ENCODE data around the gene ACOT2. TPM values are rescaled to one million over a fixed set of nuclear protein-coding genes. Genes with fewer than 3 reads are reported as not detected.

ACOT2 gene
- total and polyA plus RNA-seq, 4 experiments from 2014 or later: 9.4 to 36.4 (median 17.4) TPM

GRCh38 chr14:73594491-73594890 is 25.5 kb downstream of the ACOT2 start:
- POLR2A ChIA-PET (ENCODE audit: partially characterized antibody): no interaction called here
- H3K27me3 Mint-ChIP-seq: no peaks in the 10 kb centered on the region
- Histone ChIP-seq H3K4me1 (ENCODE audit: insufficient read depth, low read length) (peaks cover 10% of the 10 kb centered on the region), H3K9me3 (ENCODE audit: control insufficient read depth in 1 of 2, low read length in 2 of 2) (no peaks in the 10 kb centered on the region), H3K27me3 (ENCODE audit: insufficient read depth, low read length) (no peaks in the 10 kb centered on the region), H3K4me3 (ENCODE audit: low read length in 2 of 2) (no peak overlapping the region), H3K36me3 (ENCODE audit: insufficient read depth, low read length) (no peaks in the 10 kb centered on the region), H3K27ac (ENCODE audit: low read depth, low read length) (no peak overlapping the region)
- intact Hi-C loops (cut with micrococcal nuclease): loop anchor here (5.0 kb wide), 1 partner anchor 38 kb away; no protein-coding TSS in a partner anchor
- no peak overlapping the region for H3K4me3 Mint-ChIP-seq
- no peaks in the 10 kb centered on the region for H3K9me3 Mint-ChIP-seq
- peak overlapping the region in 1 of 7 donors; percentile 60 for H3K27ac Mint-ChIP-seq
- DNase-seq: no peak
- peaks cover 7 to 12% of the 10 kb centered on the region in 2 donors for H3K36me3 Mint-ChIP-seq
- CTCF ChIA-PET (ENCODE audit: partially characterized antibody): no interaction called here
- peaks cover 5 to 10% (median 7%) of the 10 kb centered on the region in 4 donors for H3K4me1 Mint-ChIP-seq

- H3K4me1 Mint-ChIP-seq: peaks cover 0 to 4% (median 0%) of the 10 kb centered on the region in 4 donors
- peaks cover 0 to 1% of the 10 kb centered on the region in 2 donors for H3K27me3 Mint-ChIP-seq
- ChIA-PET POLR2A (ENCODE audit: partially characterized antibody) (interaction anchor here (2.4 kb wide), 1 partner anchor 13 kb away, joined by 7 read pairs; the partner anchor contains the start of gene ACOT6), CTCF (ENCODE audit: partially characterized antibody) (no interaction called here)
- intact Hi-C loops (cut with micrococcal nuclease): no loop called here
- no peaks in the 10 kb centered on the region for H3K9me3 Mint-ChIP-seq
- Histone ChIP-seq H3K27ac (ENCODE audit: low read depth, low read length) (no peak overlapping the region), H3K36me3 (ENCODE audit: insufficient read depth, low read length) (no peaks in the 10 kb centered on the region), H3K9me3 (ENCODE audit: control insufficient read depth in 1 of 2, low read length in 2 of 2) (no peaks in the 10 kb centered on the region), H3K27me3 (ENCODE audit: insufficient read depth, low read length) (no peaks in the 10 kb centered on the region), H3K4me3 (ENCODE audit: low read length in 2 of 2) (no peak overlapping the region), H3K4me1 (ENCODE audit: insufficient read depth, low read length) (no peaks in the 10 kb centered on the region)
- peaks cover 7 to 12% of the 10 kb centered on the region in 2 donors for H3K36me3 Mint-ChIP-seq
- no peak for DNase-seq
- H3K4me3 Mint-ChIP-seq: no peak overlapping the region
- no peak overlapping the region for H3K27ac Mint-ChIP-seq
Measured at GRCh38 chr14:73599499-73599898, 30.5 kb downstream of the ACOT2 start.

GRCh38 chr14:73602994-73603393 is 34.0 kb downstream of the ACOT2 start:
- Histone ChIP-seq H3K27me3 (ENCODE audit: insufficient read depth, low read length) (no peaks in the 10 kb centered on the region), H3K4me1 (ENCODE audit: insufficient read depth, low read length) (no peaks in the 10 kb centered on the region), H3K9me3 (ENCODE audit: control insufficient read depth in 1 of 2, low read length in 2 of 2) (no peaks in the 10 kb centered on the region), H3K27ac (ENCODE audit: low read depth, low read length) (no peak overlapping the region), H3K4me3 (ENCODE audit: low read length in 2 of 2) (no peak overlapping the region), H3K36me3 (ENCODE audit: insufficient read depth, low read length) (no peaks in the 10 kb centered on the region)
- CTCF ChIA-PET (ENCODE audit: partially characterized antibody): no interaction called here
- H3K9me3 Mint-ChIP-seq: no peaks in the 10 kb centered on the region
- peaks cover 0 to 3% of the 10 kb centered on the region in 2 donors for H3K27me3 Mint-ChIP-seq
- POLR2A ChIA-PET (ENCODE audit: partially characterized antibody): no interaction called here
- intact Hi-C loops (cut with micrococcal nuclease): no loop called here
- peaks cover 0 to 4% (median 0%) of the 10 kb centered on the region in 4 donors for H3K4me1 Mint-ChIP-seq
- H3K36me3 Mint-ChIP-seq: no peaks in the 10 kb centered on the region
- no peak overlapping the region for H3K27ac Mint-ChIP-seq
- no peak overlapping the region for H3K4me3 Mint-ChIP-seq
- no peak for DNase-seq

GRCh38 chr14:73606271-73606670 is 37.3 kb downstream of the ACOT2 start:
- Mint-ChIP-seq H3K36me3 (no peaks in the 10 kb centered on the region), H3K9me3 (no peaks in the 10 kb centered on the region), H3K27me3 (peaks cover 0 to 3% of the 10 kb centered on the region in 2 donors), H3K4me1 (peaks cover 0 to 4% (median 0%) of the 10 kb centered on the region in 4 donors), H3K27ac (no peak overlapping the region), H3K4me3 (no peak overlapping the region)
- no peaks in the 10 kb centered on the region for H3K27me3 ChIP-seq (ENCODE audit: insufficient read depth, low read length)
- intact Hi-C loops (cut with micrococcal nuclease): no loop called here
- H3K4me1 ChIP-seq (ENCODE audit: insufficient read depth, low read length): no peaks in the 10 kb centered on the region
- POLR2A ChIA-PET (ENCODE audit: partially characterized antibody): no interaction called here
- no peak for DNase-seq
- H3K36me3 ChIP-seq (ENCODE audit: insufficient read depth, low read length): no peaks in the 10 kb centered on the region
- CTCF ChIA-PET (ENCODE audit: partially characterized antibody): no interaction called here
- H3K9me3 ChIP-seq (ENCODE audit: control insufficient read depth in 1 of 2, low read length in 2 of 2): no peaks in the 10 kb centered on the region
- H3K27ac ChIP-seq (ENCODE audit: low read depth, low read length): no peak overlapping the region
- no peak overlapping the region for H3K4me3 ChIP-seq (ENCODE audit: low read length in 2 of 2)

- POLR2A ChIA-PET (ENCODE audit: partially characterized antibody): no interaction called here
- Histone ChIP-seq H3K36me3 (ENCODE audit: insufficient read depth, low read length) (no peaks in the 10 kb centered on the region), H3K4me3 (ENCODE audit: low read length in 2 of 2) (no peak overlapping the region), H3K27ac (ENCODE audit: low read depth, low read length) (no peak overlapping the region), H3K4me1 (ENCODE audit: insufficient read depth, low read length) (no peaks in the 10 kb centered on the region), H3K27me3 (ENCODE audit: insufficient read depth, low read length) (no peaks in the 10 kb centered on the region), H3K9me3 (ENCODE audit: control insufficient read depth in 1 of 2, low read length in 2 of 2) (no peaks in the 10 kb centered on the region)
- H3K4me3 Mint-ChIP-seq: no peak overlapping the region
- H3K27ac Mint-ChIP-seq: no peak overlapping the region
- peaks cover 0 to 3% of the 10 kb centered on the region in 2 donors for H3K27me3 Mint-ChIP-seq
- CTCF ChIA-PET (ENCODE audit: partially characterized antibody): no interaction called here
- H3K4me1 Mint-ChIP-seq: peaks cover 0 to 3% (median 1%) of the 10 kb centered on the region in 4 donors
- intact Hi-C loops (cut with micrococcal nuclease): no loop called here
- no peaks in the 10 kb centered on the region for H3K9me3 Mint-ChIP-seq
- no peaks in the 10 kb centered on the region for H3K36me3 Mint-ChIP-seq
- no peak for DNase-seq
Measured at GRCh38 chr14:73607241-73607640, 38.2 kb downstream of the ACOT2 start.

- no peak overlapping the region for H3K4me3 ChIP-seq (ENCODE audit: low read length in 2 of 2)
- Mint-ChIP-seq H3K4me1 (peaks cover 0 to 6% (median 3%) of the 10 kb centered on the region in 4 donors), H3K36me3 (no peaks in the 10 kb centered on the region), H3K27me3 (no peaks in the 10 kb centered on the region), H3K4me3 (no peak overlapping the region), H3K9me3 (no peaks in the 10 kb centered on the region), H3K27ac (peak overlapping the region in 1 of 7 donors; percentile 4)
- POLR2A ChIA-PET (ENCODE audit: partially characterized antibody): interaction anchor here (0.6 to 4.7 kb wide), 3 partner anchors 42 to 120 kb away, joined by 3 to 71 read pairs (median 34); partner anchors contain the start of genes ACOT2 and RIOX1
- H3K27ac ChIP-seq (ENCODE audit: low read depth, low read length): no peak overlapping the region
- H3K4me1 ChIP-seq (ENCODE audit: insufficient read depth, low read length): peaks cover 3% of the 10 kb centered on the region
- no peaks in the 10 kb centered on the region for H3K27me3 ChIP-seq (ENCODE audit: insufficient read depth, low read length)
- no peaks in the 10 kb centered on the region for H3K36me3 ChIP-seq (ENCODE audit: insufficient read depth, low read length)
- DNase-seq: no peak
- intact Hi-C loops (cut with micrococcal nuclease): no loop called here
- no peaks in the 10 kb centered on the region for H3K9me3 ChIP-seq (ENCODE audit: control insufficient read depth in 1 of 2, low read length in 2 of 2)
- CTCF ChIA-PET (ENCODE audit: partially characterized antibody): interaction anchor here (0.7 kb wide), 1 partner anchor 177 kb away, joined by 4 read pairs; no protein-coding TSS in a partner anchor
Measured at GRCh38 chr14:73610687-73611086, 41.7 kb downstream of the ACOT2 start.

GRCh38 chr14:73612339-73613045 is 43.5 kb downstream of the ACOT2 start, which contains the start of gene ACOT6:
TSS of gene ACOT6 (plus strand) at chr14:73612517. CDS start at chr14:73612572, 55 bp downstream.
- peak; percentile 63 to 83 (median 78) for DNase-seq
- no peaks in the 10 kb centered on the region for H3K36me3 Mint-ChIP-seq
- no peaks in the 10 kb centered on the region for H3K27me3 ChIP-seq (ENCODE audit: insufficient read depth, low read length)
- no peaks in the 10 kb centered on the region for H3K27me3 Mint-ChIP-seq
- H3K4me1 Mint-ChIP-seq: peaks cover 0 to 6% (median 3%) of the 10 kb centered on the region in 4 donors
- POLR2A ChIA-PET (ENCODE audit: partially characterized antibody): interaction anchor here (0.9 to 4.7 kb wide), 23 partner anchors 8 to 554 kb away, joined by 3 to 93 read pairs (median 6); partner anchors contain the start of genes ACOT2, ACOT4, DNAL1 and NUMB
- H3K9me3 ChIP-seq (ENCODE audit: control insufficient read depth in 1 of 2, low read length in 2 of 2): no peaks in the 10 kb centered on the region
- peak within 1 kb of the TSS; percentile 52 to 82 for H3K4me3 ChIP-seq (ENCODE audit: low read length in 2 of 2)
- peak within 1 kb of the TSS; percentile 85 to 90 (median 87) for H3K4me3 Mint-ChIP-seq
- peaks cover 3% of the 10 kb centered on the region for H3K4me1 ChIP-seq (ENCODE audit: insufficient read depth, low read length)
- H3K9me3 Mint-ChIP-seq: no peaks in the 10 kb centered on the region
- no peaks in the 10 kb centered on the region for H3K36me3 ChIP-seq (ENCODE audit: insufficient read depth, low read length)
- CTCF ChIA-PET (ENCODE audit: partially characterized antibody): interaction anchor here (0.8 to 3.1 kb wide), 8 partner anchors 17 to 112 kb away, joined by 3 to 33 read pairs (median 6); partner anchors contain the start of gene ACOT2
- intact Hi-C loops (cut with micrococcal nuclease): loop anchor here (1.0 kb wide), 2 partner anchors 20 to 43 kb away; partner anchors contain the start of gene ACOT2
- H3K27ac Mint-ChIP-seq: peak within 1 kb of the TSS; percentile 46 to 91 (median 86)
- H3K27ac ChIP-seq (ENCODE audit: low read depth, low read length): peak within 1 kb of the TSS; percentile 40

All from CD4-positive, alpha-beta memory T cell (primary cell).